GM18867 (cell line): ENCODE data around the gene YPEL2.
"Not testable (repeated sequence)": the region's sequence is repeated elsewhere in the genome, so short reads cannot be mapped to it uniquely, and the experiment has no call there.

Experiments used
- ATAC-seq: cut with Tn5 transposase; IDR thresholded peaks from one replicate; pipeline ENCODE4 v1.9.1; 2021; ENCODE audit warnings: mild to moderate bottlenecking, moderate library complexity; ENCODE audit not compliant: unreplicated experiment

YPEL2 gene

DNA sequence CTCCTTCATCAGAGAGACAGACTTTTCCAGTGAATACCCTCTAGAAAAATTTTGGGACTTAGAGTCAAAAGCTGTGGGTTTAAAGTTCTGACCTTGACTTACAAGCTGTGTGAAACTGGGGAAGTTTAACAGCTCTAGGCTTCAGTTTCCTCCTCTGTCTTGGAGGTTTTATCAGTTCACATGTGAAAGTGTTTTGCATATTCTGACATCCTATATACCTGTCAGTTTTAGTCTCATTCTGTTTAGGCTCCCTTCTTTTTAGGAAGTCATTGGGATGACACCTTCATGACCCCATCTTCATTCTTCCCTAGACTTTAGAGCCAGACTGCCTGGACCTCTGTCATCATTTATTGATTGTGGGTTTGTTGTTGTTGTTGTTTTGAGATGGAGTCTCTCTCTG lies 44.4 kb downstream of the YPEL2 start:
- ATAC-seq = peak; percentile 62

DNA sequence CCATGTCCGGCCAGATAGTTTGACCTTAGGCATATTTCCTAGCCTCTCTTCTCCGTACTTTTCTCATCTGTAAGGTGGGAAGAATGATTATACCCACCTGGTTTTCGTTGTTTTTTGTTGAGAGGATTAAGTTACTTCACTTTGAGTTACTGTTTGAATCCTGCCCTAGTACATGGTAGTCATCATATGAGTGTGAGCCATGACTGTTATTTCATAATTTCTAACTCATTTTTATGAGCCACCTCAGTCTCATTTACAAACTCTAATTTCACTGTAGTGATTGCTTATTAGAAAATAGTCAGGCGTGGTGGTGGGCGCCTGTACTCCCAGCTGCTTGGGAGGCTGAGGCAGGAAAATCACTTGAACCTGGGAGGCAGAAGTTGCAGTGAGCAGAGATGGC lies 45.1 kb downstream of the YPEL2 start:
- no peak for ATAC-seq

DNA sequence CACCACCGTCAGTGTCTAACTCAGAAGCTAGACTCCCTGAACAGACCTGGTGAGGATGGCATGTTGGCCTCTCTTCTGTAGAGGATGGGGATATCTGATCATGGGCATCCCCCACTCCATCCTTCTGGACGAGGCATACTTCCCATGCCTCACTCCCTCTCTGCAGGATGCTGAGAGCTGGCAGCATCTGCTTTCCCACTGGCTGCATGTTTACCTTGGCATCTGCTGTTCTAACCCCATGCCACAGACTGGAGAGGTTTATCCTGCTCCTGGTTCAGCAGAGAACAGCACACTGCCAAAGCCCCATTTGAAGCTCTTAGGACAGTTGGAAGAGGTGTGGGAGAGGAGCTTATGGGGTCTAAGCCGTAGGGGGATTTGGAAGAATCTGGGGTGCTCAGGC lies 46.0 kb downstream of the YPEL2 start:
- no peak for ATAC-seq

DNA sequence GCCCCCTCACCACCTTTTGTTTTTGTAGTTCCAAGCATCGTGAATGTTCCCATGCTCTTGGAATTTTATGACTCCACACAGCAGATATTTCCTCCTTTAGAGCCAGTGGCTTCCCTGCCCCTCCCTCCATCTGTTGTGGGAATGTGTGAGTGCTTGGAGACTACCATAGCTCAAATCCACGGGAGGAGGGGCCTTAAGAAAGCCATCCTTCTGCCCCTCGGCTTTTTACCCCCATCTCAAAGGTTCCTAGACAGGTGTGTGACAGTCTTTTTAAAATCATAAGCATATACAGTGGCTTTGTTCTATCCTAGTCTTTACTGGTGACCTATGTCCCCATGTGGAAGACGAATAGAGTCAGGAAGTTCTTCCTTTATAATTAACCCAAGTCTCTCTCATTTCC lies 47.2 kb downstream of the YPEL2 start:
- ATAC-seq = no peak

DNA sequence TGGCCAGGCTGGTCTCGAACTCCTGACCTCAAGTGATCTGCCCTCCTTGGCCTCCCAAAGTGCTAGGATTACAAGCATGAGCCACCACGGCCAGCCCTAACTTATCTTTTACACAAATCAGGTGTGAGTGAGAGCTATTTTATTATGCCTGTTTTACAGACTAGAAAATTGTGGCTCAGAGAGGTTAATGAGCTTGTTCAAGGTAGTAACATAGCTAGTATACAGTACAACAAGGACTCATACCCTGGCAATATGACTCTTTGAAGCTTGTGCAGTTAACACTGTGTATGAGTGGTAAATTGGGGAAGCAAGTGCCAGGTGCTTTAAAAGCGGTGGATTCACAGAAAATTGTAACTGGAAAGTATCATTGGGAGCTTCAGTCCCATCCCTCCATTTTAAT lies 49.0 kb downstream of the YPEL2 start:
- ATAC-seq = no peak

DNA sequence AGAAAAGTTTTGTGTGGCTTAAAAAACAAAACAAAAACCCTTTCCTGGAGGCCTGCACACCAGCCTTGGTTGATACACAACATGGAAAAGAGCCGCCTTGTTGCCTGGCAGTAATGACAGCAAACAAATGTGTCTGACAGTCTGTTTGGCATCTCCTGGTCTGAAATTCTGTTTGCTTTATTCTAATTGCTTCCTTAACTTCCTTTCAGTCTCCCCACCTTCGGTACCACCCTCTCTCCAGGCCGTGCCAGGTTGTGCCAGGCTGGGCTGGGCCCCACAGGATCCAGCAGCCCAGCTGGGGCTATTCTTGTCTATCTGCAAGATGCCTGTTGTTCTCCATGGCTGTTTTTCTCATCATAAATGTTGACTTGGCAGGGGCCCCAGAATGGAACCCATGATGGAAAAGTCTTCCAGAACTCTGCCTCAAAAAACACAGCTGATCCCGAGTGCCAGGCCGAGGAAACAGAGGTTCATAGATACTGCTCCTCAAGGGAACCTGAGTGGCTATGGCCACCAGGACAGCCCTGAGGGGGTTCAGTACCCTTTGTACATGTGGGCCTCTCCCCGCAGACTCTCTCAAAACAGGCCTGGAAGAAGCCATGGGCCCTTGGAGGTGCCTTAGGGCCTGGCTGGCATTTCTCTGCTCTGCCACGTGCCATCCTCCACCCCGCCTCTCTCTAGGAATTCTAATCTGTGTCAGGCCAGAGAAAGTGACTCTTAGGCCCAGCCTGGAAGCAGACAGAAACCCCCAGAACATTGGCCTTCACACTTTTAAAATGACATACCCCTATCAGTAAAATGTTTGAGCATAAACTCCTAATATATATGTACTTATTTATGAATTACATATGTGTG lies 50.5 kb downstream of the YPEL2 start:
- no peak for ATAC-seq

DNA sequence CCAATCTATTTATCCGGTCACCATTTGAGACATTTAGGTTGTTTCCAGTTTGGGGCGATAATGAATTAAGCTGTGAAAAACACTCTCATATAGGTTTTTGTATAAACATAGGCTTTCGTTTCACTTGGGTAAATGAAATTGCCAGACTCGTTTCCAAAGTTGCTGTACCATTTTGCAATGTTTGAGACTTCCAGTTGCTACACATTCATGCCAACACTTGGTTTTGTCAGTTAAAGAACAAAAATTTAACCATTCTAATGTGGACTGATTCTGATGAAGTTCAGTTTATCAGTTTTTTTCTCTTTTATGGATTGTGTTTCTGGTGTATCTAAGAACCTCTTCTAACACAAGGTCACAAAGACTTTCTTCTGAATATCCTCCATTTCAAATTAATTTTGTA lies 52.4 kb downstream of the YPEL2 start:
- no peak for ATAC-seq

DNA sequence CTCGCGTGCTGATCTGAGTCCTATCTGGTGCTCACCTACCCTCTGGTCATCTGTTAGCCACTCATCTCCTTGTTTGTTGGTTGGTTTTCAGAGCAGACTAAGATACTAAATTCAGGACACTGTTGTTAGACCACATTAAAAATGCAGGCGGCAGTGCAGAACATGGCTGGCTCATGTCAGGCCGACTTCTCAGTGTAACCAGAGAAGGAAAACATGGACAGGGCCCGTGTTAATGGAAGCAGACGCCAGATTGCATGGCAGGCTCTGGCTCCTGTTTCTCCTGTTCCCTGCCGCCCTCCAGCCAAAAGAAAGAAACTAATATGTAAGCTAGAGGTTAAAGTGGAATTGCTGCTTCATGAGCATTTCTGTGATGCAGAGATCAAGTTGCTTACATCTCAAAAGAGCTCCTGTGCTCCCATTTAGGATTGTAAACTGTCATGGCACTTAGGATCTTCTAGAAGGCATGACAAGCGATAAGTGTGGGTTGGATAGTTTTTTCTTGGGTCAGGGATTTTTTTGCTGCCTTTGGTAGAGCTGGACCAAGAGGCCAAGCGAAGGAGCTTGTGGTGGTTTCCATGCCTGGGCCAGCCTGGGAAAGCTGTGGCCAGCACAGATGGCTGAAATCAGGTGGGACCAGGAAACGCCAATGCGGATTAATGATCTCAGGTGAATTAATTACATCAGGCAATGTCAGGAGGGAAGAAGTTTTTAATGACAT lies 56.1 kb downstream of the YPEL2 start:
- no peak for ATAC-seq

DNA sequence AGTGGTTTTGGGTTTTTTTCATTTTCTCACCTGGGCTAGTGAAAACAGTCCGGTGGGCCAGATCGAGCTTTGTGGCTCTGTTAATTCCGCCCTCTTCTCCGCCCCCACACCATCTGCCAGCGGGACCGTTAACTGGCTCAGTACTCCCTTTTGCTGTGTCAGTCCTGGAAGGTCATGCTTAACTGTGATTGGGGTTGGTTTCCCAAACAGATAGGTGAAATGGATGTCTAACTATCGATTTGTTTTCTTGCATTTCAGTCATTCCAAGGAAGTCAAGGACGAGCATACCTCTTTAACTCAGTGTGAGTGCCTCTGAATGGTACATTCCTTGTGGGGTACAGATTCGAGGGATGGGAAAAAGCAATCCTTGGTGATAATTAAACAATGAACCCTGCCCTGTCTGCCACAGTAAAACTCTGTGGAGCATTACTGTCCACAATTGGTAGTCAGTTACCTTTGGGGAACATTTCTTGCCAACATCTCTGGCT lies 56.7 kb downstream of the YPEL2 start:
- ATAC-seq = no peak

DNA sequence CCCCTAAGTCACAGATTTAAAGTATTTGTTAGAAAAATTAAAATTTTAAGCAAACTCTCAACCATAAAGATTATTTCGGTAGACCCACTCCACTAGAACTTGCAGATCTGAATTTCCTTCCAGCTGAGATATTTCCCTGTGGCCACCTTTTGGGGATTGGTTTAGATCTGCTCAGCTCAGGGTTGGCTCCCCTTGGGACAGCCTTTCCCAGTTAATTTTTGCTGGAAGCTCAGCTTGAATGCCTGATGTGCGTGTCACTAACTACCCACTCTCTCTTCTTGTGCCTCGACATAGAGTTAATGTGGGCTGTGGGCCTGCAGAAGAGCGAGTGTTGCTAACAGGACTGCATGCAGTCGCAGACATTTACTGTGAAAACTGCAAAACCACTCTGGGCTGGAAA lies 57.6 kb downstream of the YPEL2 start:
- no peak for ATAC-seq

DNA sequence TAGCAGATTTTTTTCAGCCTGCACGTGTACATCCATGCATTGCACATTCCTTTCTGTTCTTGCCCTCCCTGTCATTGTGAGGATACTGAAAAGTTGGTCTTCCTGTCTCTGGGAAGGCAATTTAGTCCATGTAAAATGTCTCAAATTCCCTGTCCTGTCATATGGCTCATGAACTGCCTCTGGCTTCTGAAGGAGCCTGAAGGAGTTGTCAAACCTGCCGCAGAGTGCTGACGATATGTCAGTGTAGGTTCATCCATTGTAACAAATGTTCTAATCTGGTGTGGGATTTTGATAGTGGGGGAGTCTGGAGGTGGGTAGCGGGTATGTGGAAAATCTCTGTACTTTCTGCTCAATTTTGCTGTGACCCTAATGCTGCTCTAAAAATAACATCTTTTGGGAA lies 59.6 kb downstream of the YPEL2 start:
- ATAC-seq = no peak

DNA sequence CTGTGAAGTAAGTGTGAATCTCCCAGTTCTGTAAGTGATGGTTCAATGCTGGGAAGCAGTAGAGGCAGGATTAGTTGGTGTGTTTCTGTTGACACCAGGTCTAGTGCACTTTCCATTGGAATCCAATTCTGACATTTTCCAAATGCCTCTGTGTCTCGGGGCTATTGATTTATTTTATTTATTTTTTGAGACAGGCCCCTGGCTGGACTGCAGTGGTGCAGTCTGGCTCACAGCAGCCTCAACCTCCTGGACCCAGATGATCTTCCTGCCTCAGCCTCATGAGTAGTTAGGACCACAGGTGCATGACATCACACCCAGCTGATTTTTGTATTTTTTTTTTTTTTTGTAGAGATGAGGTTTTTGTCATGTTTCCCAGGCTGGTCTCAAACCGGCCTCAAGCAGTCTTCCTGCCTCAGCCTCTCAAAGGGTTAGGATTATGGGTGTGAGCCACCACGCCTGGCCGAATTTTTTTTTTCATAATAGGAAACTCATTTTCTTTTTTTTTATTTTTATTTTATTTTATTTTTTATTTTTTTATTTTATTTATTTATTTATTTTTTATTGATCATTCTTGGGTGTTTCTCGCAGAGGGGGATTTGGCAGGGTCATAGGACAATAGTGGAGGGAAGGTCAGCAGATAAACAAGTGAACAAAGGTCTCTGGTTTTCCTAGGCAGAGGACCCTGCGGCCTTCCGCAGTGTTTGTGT lies 61.7 kb downstream of the YPEL2 start:
- ATAC-seq = no peak

DNA sequence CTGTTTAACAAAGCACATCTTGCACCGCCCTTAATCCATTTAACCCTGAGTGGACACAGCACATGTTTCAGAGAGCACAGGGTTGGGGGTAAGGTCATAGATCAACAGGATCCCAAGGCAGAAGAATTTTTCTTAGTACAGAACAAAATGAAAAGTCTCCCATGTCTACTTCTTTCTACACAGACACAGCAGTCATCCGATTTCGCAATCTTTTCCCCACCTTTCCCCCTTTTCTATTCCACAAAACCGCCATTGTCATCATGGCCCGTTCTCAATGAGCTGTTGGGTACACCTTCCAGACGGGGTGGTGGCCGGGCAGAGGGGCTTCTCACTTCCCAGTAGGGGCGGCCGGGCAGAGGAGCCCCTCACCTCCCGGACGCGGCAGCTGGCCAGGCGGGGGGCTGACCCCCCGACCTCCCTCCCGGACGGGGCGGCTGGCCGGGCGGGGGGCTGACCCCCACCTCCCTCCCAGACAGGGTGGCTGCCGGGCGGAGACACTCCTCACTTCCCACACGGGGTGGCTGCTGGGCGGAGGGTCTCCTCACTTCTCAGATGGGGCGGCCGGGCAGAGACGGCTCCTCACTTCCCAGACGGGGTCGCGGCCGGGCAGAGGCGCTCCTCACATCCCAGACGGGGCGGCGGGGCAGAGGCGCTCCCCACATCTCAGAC lies 62.4 kb downstream of the YPEL2 start:
- not testable (repeated sequence) for ATAC-seq

DNA sequence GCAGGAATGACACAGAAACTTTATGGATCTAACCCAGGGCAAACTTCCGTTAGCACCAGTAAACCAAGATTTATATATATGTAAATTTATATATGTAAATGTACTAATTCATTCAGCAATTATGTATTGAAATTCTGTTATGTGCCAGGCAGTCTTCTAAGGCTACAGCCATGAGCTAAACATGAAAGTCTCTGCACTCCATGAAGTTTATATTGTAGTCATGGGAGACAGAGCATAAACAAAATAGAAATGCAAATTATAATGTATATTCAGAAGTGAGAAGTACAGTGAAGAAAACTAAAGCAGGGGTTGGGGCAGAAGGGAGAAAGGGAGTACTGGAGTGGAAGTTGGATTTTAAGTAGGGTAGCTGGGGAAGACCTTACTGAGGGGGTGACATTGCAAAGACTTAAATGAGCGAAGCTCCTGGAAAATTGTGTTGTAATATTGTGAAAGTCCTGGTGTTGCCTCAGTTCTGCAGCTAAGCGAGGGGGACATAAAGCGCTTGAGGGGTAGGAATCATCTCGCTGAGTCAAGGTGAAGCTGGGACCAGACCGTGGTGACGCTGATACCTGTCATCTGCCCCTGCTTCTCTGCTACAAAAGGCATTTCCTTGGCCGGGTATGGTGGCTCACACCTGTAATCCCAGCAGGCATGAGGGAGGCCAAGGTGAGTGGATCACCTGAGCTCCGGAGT lies 64.8 kb downstream of the YPEL2 start:
- ATAC-seq = no peak

DNA sequence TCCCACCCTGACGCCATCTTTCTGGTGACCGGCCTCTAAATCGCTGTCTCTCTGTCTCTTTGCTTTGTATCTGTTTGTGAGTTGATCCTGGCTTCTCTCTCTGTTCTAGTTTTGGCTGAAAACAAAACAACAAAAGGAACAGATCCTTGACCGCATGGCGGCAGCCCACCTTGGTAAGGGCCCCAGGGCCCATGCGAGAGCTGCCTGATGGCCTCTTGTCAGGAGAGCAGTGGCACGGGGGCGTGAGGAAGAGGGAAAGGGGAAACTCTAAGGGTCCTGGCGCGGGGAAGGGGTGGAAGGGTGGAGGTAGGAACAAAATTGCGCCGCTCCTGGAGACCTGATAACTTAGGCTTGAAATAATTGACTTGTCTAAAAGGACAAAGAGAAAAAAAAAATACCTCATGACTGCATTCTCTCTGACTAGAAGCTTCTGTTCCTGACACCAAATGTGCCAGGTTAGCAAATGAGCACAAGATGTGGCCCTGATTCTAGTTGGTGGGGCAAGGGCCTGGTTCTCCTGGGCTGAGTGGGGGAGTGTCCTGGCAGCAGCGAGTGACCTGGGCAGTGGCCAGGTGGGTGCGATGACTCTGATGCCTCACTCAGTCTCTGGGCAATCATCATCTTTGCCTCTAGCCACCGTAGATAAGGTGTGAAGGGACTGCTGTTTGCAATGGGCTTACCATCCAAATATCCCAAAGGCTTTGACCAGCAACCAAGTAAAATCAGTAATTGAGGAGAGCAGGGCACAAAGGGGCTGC lies 66.0 kb downstream of the YPEL2 start:
- no peak for ATAC-seq

DNA sequence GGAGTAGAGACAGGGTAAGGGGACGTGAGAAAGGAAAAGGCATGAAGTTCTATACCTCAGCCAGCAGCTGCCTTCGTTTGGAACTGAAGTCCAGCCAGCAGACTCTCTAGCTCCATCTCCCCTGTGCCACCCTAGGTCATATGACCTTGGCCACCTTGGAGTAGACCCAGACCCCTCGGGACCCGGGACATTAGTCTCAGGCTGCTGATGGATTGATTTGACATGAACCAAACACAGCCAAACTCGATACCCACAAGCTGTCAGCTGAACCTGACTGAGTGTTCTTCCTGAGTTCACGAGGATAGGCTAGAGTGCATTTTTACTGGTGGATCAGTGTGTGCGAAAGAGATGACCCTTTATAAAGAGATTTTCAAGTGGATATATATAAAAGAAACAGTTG lies 68.5 kb downstream of the YPEL2 start:
- no peak for ATAC-seq

DNA sequence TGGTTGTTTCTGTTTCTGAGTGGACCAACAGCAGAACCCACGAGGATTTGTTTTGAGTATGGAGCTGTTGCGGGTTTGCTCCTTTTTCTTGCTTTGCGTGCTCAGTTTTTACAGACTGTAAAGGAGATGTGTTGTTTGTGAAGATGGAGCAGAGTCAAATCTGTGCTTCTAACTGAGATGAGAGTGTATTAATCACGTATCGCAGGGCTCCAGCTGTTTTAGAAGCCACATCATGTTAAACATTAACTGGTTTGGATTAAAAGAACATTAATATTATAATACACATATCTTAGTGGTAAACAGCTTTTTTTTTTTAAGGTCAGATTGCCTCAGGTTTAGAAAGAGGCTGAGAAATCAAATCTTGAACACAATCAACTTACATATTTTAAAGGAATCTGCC lies 69.4 kb downstream of the YPEL2 start:
- ATAC-seq = no peak

DNA sequence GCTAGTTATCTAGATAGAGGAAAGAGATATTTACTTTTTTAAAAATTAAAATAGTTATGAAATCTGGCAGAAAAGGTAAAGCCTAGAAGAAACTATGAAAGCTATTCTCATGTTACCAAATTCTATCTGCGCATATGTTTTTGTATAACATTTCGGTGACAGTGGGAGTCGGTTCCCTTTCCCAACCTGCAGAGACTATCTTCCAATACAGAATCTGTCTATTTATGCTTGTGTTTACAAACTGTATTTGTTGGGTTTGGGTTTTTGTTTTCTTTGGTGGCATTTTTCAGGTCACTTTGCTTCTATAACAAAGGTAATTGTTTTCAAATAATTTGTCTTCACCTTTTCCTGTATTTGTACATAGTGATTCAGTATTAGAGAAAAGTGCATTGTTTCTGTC lies 69.8 kb downstream of the YPEL2 start:
- ATAC-seq = no peak

DNA sequence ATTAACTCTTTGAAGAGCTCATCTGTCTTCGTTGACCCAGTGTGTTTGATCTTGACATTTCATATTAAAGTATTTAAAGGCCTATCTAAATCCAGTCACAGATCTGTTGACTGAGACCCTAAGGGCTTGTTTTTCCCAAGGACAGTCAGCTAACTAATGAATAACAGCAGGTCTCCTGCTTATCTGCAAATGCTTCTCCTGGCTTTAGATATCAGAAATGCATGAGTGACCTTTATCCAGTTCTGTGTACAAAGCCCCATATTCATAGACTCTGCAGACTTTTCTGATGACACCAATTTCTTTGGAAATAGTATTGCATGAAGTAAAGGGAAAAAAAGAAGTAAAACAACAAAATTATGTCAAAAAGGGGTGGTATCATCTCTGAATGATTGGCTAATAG lies 70.3 kb downstream of the YPEL2 start:
- ATAC-seq = no peak

DNA sequence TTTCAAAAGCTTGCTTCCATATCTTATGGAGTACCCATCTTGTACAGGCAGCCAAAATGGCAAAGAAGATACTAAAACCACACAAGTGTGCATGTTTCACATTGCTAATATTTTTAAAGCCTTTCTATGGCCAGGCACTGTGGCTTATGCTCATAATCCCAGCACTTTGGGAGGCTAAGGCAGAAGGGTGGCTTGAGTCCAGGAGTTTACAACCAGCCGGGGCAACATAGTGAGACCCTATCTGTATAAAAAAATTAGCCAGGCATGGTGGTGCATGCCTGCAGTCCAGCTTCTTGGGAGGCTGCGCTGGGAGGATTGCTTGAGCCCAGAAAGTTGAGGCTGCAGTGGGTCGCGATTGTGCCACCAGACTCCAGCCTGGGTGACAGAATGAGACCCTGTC lies 71.3 kb downstream of the YPEL2 start:
- ATAC-seq = no peak
